Cardiac septum (tissue), 1 donor: Measurements from ENCODE around the gene RAD9B. TPM values are rescaled to one million over a fixed set of nuclear protein-coding genes. Genes with fewer than 3 reads are reported as not detected.
"Not testable (repeated sequence)": the region's sequence is repeated elsewhere in the genome, so short reads cannot be mapped to it uniquely, and the experiment has no call there.

ENCODE experiments used
- DNase-seq: peaks from one replicate; pipeline ENCODE4 v3.0.0-alpha.2; 2020; ENCODE audit warnings: low spot score
- intact Hi-C: fragments of 100-400 bp; cut with DNase I; formaldehyde crosslinking; loops from one replicate; pipeline ENCODE4 v1.14.0; 2022
- total RNA-seq: library from RNA; stranded (reverse); fragmentation: NEBNext Ultra II Directional; extraction: Animal tissue kit (Norgen Biotek cat#: 25700); gene quantifications from one replicate; pipeline ENCODE4 v1.2.1, GENCODE V29; 2021
- donor health status: DM: no; HTN: no; CAD: no.

Gene RAD9B
- total RNA-seq, 1 donor from 2014 or later, result 0.65 TPM

- intact Hi-C loops, result no loop called here
- no peak for DNase-seq
Measured at GRCh38 chr12:110516995-110517394, 14.9 kb downstream of the RAD9B start.

DNA sequence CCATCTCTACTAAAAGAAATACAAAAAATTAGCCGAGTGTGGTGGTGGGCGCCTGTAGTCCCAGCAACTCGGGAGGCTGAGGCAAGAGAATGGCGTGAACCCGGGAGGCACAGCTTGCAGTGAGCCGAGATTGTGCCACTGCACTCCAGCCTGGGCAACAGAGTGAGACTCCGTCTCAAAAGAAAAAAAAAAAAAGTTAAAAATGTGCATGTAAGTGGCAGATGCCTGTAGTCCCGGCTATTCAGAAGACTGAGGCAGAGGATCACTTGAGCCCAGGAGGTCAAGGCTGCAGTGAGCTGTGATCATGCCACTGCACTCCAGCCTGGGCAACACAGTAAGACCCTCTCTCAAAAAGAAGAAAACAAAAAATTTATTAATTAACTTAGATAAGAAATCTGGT, 15.9 kb downstream of the RAD9B start:
- DNase-seq, intact Hi-C loops: not testable (repeated sequence)

GRCh38 chr12:110520876-110521712, 19.0 kb downstream of the RAD9B start:
- intact Hi-C loops, DNase-seq: not testable (repeated sequence)

DNA sequence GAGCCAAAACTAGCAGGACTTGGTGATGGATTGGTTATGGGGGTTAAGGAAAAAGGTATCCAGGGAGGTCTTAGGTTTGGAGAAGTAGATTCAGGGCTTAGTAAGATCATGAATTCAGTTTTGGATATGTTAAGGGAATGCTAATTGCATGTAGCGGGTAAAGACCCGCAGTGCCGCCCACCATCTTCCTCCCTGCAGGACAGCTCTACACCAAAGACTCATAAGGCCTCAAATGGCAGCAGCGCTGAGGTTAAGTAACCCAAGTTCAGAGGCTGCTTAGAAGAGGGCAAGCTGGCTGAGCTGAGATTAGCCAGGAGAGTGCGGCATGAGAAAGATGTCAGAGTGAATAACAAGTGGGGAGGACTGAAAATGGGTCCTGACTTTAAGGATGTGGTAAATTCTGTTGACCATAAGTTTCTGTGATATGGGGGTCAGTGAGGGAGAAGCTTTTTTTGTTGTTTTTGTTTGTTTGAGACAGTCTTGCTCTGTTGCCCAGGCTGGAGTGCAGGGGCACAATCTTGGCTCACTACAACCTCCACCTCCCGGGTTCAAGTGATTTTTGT, 26.2 kb downstream of the RAD9B start:
- DNase-seq, result no peak
- intact Hi-C loops, result no loop called here

DNA sequence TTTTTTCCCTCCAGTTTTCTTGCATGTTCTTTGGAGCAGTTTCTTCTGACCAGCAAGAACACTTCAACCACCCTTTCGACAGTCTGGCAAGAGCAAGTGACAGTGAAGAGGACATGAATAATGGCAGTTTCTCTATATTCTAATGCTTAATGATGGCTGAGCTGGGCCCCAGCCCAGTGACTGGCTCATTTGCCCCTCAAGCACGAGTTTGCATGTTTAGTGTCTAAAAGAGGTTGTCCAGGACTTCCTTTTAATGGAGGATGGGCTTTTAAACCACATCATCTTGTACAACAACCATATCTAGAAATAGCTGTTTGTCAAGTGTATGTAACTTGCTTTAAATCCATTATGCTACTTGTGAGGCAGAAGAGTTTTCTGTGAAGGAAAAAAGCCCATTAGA, 28.4 kb downstream of the RAD9B start:
- no peak for DNase-seq
- intact Hi-C loops, result no loop called here

DNA sequence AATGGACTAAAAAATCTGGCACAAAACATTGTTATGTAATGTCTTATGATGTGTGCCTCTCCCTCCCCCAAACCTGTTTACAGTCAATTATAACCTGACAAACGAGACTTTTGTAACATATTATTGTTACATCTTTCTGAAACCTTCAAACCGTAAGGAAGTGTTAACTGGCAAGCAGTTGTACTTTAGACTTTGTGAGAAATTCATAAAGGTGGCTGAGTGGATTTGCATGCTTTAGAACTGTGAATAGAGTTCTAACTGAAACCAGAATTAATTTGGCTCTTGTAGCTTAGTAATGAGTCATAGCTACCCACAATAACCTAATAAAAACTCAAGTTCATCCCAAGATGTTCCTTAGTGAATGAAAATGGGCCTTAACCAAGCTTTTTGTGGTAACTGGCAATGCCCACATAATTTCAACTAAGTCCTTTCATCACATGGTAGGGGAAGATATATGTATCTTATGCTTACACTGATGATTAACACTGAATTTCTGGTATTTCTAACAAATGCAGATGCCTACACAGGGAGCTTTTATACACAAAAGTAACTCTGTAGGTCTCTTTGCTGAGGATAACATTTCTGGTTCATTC, 29.7 kb downstream of the RAD9B start:
- intact Hi-C loops, result no loop called here

GRCh38 chr12:110532644-110533043, 30.5 kb downstream of the RAD9B start:
- intact Hi-C loops, result no loop called here
- no peak for DNase-seq

More for the DNA sequence above, 29.7 kb downstream of the RAD9B start:
- DNase-seq, result no peak

DNA sequence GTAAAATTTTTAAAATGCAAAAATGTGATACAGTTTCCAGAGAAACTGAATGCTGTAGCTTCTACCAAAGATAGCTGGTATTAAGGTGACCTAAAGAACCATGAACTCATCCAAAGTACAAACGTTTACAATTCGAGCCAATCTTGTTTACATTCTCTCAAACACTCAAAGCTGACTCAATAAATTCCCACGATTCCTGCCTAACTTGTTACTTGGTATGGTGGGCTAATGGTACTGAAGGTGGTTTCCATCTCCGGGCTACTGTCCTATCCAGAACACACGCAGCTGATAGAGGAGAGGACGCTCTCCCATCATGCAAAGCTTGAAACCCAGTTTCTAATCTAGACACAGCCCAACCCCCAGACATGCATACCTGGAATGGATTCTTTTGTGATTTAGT, 31.5 kb downstream of the RAD9B start:
- intact Hi-C loops, result no loop called here
- no peak for DNase-seq

GRCh38 chr12:110534811-110535210, 32.7 kb downstream of the RAD9B start:
- no peak for DNase-seq
- intact Hi-C loops, result loop anchor here (5.0 kb wide), 1 partner anchor 47 kb away; the partner anchor contains the start of gene PPTC7

DNA sequence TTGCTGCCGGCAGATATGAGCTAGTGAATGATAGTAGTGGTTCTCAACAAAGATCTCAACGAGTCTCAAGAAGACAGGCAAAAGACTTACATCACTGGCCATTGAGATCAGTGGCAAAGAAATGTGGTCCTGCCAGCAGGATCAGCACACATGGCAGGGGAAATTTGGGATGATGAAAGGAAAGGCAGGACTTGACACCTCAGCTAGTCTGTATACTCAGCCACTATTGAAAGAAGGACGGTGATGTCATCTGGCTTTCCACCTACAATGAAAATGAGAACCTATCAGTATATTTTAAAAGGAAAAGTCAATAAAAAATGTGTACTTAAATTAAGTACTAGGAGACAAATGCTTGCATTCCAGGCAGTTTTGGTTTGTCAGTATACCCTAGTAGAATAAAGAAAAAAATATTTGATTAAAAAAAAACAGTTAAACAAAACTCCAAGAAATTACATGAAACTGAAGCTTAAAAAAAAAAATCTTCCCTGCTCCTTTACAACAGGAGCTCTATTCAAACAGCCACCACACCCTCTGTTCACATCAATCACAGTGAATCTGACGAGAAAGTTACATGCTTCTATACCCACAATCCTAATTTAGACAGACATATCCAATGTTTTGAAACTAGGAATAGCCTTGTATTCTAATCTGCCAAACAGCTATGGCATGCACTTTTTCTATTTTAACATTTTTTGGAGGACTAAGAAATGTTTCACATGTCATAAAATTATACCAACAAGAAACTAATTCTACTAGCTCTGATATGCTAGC, 34.9 kb downstream of the RAD9B start:
- no peak for DNase-seq
- intact Hi-C loops, result loop anchor here (5.0 kb wide), 1 partner anchor 45 kb away; the partner anchor contains the start of gene PPTC7

GRCh38 chr12:110537605-110538409, 35.7 kb downstream of the RAD9B start:
- DNase-seq, result peak; percentile 81
- intact Hi-C loops, result loop anchor here (5.0 kb wide), 1 partner anchor 44 kb away; the partner anchor contains the start of gene PPTC7

DNA sequence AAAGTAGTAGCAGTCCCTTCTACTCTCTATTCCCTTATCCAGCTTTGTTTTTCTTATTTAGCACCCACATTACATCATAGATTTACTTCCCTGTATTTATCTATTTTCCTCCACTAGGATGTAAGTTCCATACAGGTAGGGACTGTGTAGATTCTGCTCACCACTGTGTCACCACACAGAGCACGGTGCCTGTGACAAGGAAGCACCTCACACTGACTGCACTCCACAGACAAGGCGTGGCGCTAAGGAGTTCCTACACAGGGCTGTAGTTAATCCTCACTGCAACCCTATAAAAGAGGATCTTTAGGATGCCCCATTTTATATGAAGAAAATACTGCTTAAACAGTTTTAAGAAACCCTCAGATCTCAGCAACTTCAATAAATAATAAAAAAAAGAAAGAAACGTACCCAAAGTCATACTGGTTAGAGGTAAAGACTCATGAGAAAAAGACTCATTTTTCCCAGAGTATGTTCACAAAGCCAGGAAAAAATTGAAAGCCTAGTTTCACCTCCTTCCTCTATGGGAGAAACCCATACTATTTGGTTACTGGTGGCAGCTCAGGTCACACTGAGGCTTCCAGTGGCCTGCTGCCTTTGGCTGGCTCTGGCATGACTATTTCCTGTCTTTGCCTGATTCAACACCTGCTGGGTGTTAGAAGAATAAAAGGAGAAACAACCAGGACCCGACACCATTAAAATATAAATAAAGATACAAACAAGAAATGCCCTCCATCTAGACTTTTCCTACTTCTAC, 36.9 kb downstream of the RAD9B start:
- intact Hi-C loops, result loop anchor here (5.0 kb wide), 1 partner anchor 43 kb away; the partner anchor contains the start of gene PPTC7
- DNase-seq, result no peak

DNA sequence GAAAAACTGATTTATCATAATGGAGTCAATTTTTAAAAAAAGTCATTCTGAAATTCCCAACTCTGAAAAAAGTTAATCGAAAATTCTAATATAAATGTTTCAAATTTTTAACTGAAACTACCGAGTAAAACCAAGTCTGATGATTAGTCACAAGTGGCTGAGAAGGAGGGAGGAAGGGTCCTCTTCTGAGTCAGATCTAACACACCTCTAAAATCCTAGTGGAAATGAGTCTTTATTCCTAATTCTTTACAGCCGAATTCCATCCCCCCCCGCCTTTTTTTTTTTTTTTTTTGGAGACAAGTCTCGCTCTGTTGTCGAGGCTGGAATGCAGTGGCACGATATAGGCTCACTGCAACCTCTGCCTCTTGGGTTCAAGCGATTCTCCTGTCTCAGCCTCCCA, 37.9 kb downstream of the RAD9B start:
- no peak for DNase-seq
- intact Hi-C loops, result no loop called here

DNA sequence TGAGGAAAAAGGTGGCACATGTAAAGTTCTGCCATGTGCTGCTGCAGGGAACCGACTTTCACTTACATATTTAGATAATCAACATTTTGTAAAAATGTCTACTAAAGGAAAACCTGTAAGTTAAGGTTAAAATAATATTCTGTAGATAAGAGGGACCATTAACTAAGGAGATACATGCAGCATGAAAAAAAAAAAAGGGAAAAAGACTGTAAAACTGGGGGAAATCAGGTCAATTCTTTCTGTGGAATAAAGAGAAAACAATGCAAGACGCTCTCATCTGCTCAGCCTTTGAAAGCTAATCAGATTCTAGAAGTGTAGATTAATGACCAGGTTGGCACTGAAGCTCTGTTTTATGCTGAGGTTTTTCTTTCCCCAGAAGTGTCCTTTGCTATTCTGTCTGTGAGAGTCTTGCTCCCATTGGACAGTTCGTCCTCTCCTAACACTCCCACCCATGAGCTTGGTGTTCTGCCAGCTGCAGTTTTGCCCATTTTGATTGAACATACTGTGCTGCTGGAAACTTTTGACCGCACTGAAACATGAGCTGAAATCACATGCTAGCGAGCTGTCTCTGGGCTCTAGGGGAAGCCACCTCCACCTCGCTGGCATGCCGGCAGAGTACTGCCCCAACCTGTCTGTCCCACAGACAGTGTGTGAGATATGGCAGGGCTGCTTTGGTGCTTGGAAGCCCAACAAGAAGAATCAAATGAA, 41.3 kb downstream of the RAD9B start:
- peak; percentile 77 for DNase-seq
- intact Hi-C loops, result no loop called here

GRCh38 chr12:110543965-110544364, 41.8 kb downstream of the RAD9B start:
- intact Hi-C loops, result no loop called here

GRCh38 chr12:110545259-110545658, 43.1 kb downstream of the RAD9B start:
- intact Hi-C loops, DNase-seq: not testable (repeated sequence)

More at GRCh38 chr12:110543965-110544364, 41.8 kb downstream of the RAD9B start:
- DNase-seq, result no peak

DNA sequence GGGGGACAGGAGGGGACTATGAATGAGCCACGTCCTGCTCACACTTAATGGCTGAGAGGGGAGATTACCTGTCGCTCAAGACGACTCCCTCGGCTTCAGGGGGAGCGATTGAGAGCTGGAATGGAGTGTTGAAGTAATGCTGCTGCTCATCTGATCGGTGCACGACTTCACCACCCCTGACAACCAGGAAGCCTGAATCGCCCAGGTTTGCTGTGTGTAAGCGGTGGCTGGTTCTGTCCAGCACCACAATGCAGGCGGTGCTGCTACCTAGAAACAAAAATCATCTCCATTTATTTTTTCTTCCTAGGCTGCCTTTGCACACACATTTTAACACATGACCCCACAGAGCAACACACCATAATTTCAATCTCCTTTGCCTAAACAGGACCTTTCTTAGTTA, 43.7 kb downstream of the RAD9B start:
- DNase-seq, result no peak
- intact Hi-C loops, result no loop called here

DNA sequence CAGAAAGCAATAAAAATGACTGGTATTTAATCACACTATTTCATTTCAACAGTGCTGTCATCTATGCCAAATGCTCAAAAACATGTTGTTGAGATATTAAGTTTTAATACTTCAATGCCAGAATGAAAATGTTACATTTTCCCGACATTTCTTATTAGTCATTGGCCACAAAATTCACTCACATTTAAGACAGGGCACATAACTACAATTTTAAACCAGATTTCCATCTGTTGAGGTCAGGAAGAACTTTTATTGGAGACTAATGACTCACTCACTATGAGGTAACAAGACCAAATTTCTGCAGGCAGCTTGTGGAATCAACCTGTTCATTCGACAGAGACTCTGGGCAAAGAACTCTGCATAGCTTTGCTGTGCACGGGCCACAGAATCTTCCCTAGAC, 44.2 kb downstream of the RAD9B start:
- DNase-seq, result no peak
- intact Hi-C loops, result no loop called here
